Measurements from ENCODE around the gene ZNF81.
"Not testable (repeated sequence)": the region's sequence is repeated elsewhere in the genome, so short reads cannot be mapped to it uniquely, and the experiment has no call there.

ZNF81 gene

GRCh38 chrX:47846040-47846439 is 9.3 kb downstream of the ZNF81 start:
- no peak for DNase-seq

- DNase-seq, result no peak
These were observed 13.1 kb downstream of the ZNF81 start for GRCh38 chrX:47849778-47850177.

GRCh38 chrX:47850389-47850788 is 13.7 kb downstream of the ZNF81 start:
- DNase-seq, result not testable (repeated sequence)

- no peak for DNase-seq
These were observed 14.2 kb downstream of the ZNF81 start for GRCh38 chrX:47850901-47851300.

- no peak for DNase-seq
These were observed 17.8 kb downstream of the ZNF81 start for GRCh38 chrX:47854474-47854873.

- DNase-seq, result no peak
These were observed 23.0 kb downstream of the ZNF81 start for GRCh38 chrX:47859686-47860085.

- DNase-seq, result no peak
These were observed 26.0 kb downstream of the ZNF81 start for GRCh38 chrX:47862680-47863079.

GRCh38 chrX:47863187-47863586 is 26.5 kb downstream of the ZNF81 start:
- DNase-seq, result no peak

- DNase-seq, result no peak
These were observed 27.6 kb downstream of the ZNF81 start for GRCh38 chrX:47864300-47864699.

- DNase-seq, result no peak
These were observed 28.1 kb downstream of the ZNF81 start for GRCh38 chrX:47864785-47865184.

- DNase-seq, result no peak
These were observed 36.4 kb downstream of the ZNF81 start for GRCh38 chrX:47873123-47873522.

- DNase-seq, result no peak
These were observed 40.6 kb downstream of the ZNF81 start for GRCh38 chrX:47877327-47877726.

GRCh38 chrX:47878198-47878597 is 41.5 kb downstream of the ZNF81 start:
- no peak for DNase-seq

GRCh38 chrX:47879463-47879862 is 42.8 kb downstream of the ZNF81 start:
- DNase-seq, result no peak

GRCh38 chrX:47880927-47881326 is 44.2 kb downstream of the ZNF81 start:
- no peak for DNase-seq

- DNase-seq, result no peak
These were observed 48.8 kb downstream of the ZNF81 start for GRCh38 chrX:47885501-47885900.

- DNase-seq, result no peak
These were observed 61.3 kb downstream of the ZNF81 start for GRCh38 chrX:47898024-47898423.

- no peak for DNase-seq
These were observed 64.1 kb downstream of the ZNF81 start for GRCh38 chrX:47900833-47901232.

GRCh38 chrX:47902161-47902560 is 65.5 kb downstream of the ZNF81 start:
- no peak for DNase-seq

- no peak for DNase-seq
These were observed 79.3 kb downstream of the ZNF81 start for GRCh38 chrX:47915886-47916493.

GRCh38 chrX:47918274-47918673 is 81.6 kb downstream of the ZNF81 start:
- no peak for DNase-seq

GRCh38 chrX:47927212-47927611 is 90.5 kb downstream of the ZNF81 start:
- DNase-seq, result no peak

- not testable (repeated sequence) for DNase-seq
These were observed 95.3 kb downstream of the ZNF81 start for GRCh38 chrX:47931970-47932369.

- DNase-seq, result no peak
These were observed 97.2 kb downstream of the ZNF81 start for GRCh38 chrX:47933946-47934345.

- DNase-seq, result no peak
These were observed 99.7 kb downstream of the ZNF81 start for GRCh38 chrX:47936224-47936939.
